OCI-LY1 (cell line): ENCODE data around the gene ERN1.

ENCODE experiments used
- EZH2 ChIP-seq: fragments of 200-600 bp; sonication (generic), shearing (Covaris generic); IDR thresholded peaks from 2 replicates; pipeline ENCODE4 v1.8.0; 2017; ENCODE audit warnings: borderline replicate concordance, mixed run types, mild to moderate bottlenecking, antibody characterized with exemption, low read length, moderate library complexity, mixed read lengths
- TF ChIP-seq, protein P1 (sequence below): fragments of 200-600 bp; sonication (generic), shearing (Covaris generic); IDR thresholded peaks from 2 replicates; pipeline ENCODE4 v1.5.1; 2017; ENCODE audit warnings: mild to moderate bottlenecking, antibody characterized with exemption, low read length, moderate library complexity, mixed read lengths

GRCh38 chr17:64040206-64040605 lies 89.7 kb downstream of the ERN1 start:
- no peak for TF ChIP-seq EZH2
- TF ChIP-seq, protein P1, sequence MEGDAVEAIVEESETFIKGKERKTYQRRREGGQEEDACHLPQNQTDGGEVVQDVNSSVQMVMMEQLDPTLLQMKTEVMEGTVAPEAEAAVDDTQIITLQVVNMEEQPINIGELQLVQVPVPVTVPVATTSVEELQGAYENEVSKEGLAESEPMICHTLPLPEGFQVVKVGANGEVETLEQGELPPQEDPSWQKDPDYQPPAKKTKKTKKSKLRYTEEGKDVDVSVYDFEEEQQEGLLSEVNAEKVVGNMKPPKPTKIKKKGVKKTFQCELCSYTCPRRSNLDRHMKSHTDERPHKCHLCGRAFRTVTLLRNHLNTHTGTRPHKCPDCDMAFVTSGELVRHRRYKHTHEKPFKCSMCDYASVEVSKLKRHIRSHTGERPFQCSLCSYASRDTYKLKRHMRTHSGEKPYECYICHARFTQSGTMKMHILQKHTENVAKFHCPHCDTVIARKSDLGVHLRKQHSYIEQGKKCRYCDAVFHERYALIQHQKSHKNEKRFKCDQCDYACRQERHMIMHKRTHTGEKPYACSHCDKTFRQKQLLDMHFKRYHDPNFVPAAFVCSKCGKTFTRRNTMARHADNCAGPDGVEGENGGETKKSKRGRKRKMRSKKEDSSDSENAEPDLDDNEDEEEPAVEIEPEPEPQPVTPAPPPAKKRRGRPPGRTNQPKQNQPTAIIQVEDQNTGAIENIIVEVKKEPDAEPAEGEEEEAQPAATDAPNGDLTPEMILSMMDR, result no peak
